ENCODE data around the gene TPRX1.

TPRX1 gene

GRCh38 chr19:47832723-47833122 lies 28.4 kb upstream of the TPRX1 start:
- no peak overlapping the region for H3K4me2 ChIP-seq (ENCODE audit: low read depth, low read length)
- no peaks in the 10 kb centered on the region for H3K9me2 ChIP-seq (replicated peaks; ENCODE audit: insufficient read depth, low read length)
- TF ChIP-seq, protein P1, sequence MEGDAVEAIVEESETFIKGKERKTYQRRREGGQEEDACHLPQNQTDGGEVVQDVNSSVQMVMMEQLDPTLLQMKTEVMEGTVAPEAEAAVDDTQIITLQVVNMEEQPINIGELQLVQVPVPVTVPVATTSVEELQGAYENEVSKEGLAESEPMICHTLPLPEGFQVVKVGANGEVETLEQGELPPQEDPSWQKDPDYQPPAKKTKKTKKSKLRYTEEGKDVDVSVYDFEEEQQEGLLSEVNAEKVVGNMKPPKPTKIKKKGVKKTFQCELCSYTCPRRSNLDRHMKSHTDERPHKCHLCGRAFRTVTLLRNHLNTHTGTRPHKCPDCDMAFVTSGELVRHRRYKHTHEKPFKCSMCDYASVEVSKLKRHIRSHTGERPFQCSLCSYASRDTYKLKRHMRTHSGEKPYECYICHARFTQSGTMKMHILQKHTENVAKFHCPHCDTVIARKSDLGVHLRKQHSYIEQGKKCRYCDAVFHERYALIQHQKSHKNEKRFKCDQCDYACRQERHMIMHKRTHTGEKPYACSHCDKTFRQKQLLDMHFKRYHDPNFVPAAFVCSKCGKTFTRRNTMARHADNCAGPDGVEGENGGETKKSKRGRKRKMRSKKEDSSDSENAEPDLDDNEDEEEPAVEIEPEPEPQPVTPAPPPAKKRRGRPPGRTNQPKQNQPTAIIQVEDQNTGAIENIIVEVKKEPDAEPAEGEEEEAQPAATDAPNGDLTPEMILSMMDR (IDR thresholded peaks at IDR 0.05; ENCODE audit: low read length) = no peak
- TF ChIP-seq EZH2phosphoT487 (IDR thresholded peaks at IDR 0.05; ENCODE audit: low read length) (no peak), EZH2 (optimal IDR thresholded peaks at IDR 0.05; ENCODE audit: low read depth, low read length) (no peak)
- H3K27me3 ChIP-seq (replicated peaks; ENCODE audit: insufficient read depth, low read length) = peaks cover 54% of the 10 kb centered on the region
- no peaks in the 10 kb centered on the region for H3K9me3 ChIP-seq (replicated peaks; ENCODE audit: insufficient read depth, low read length)
- H3K27ac ChIP-seq (ENCODE audit: low read length) = no peak overlapping the region
- no peak overlapping the region for H3K9ac ChIP-seq (ENCODE audit: low read length)
- no peak overlapping the region for H3K4me3 ChIP-seq (ENCODE audit: low read length)
- H3K4me1 ChIP-seq (ENCODE audit: low read length) = no peaks in the 10 kb centered on the region
- no peak overlapping the region for H2AFZ ChIP-seq (ENCODE audit: low read length)
- no peaks in the 10 kb centered on the region for H3K79me2 ChIP-seq (ENCODE audit: low read length)
- no peaks in the 10 kb centered on the region for H3F3A ChIP-seq (ENCODE audit: insufficient read depth, low read length)
- no peak for DNase-seq
- H4K20me1 ChIP-seq (ENCODE audit: insufficient read depth, low read length) = no peaks in the 10 kb centered on the region
- H3K36me3 ChIP-seq (replicated peaks; ENCODE audit: insufficient read depth, low read length) = no peaks in the 10 kb centered on the region

DNA sequence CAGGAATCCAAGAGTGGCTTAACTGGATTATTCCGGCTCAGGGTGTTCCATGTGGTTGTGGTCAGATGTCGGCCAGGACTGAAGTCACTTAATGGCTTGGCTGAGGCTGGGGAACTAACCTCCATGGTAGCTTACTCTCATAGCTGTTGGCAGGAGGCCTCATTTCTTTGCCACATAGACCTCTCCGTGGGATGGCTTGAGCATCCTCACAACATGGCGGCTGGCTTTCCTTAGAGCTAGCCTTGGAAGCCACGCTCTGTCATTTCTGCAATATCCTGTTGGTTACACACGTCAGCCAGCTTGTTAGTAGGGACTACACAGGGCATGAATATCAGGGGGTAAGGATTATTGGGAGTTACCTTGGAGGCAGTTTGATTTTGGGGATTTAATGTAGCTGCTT lies 22.4 kb upstream of the TPRX1 start:
- Histone ChIP-seq H4K20me1 (ENCODE audit: insufficient read depth, low read length) (no peaks in the 10 kb centered on the region), H3K9ac (ENCODE audit: low read length) (no peak overlapping the region), H3K27ac (ENCODE audit: low read length) (no peak overlapping the region), H3K27me3 (replicated peaks; ENCODE audit: insufficient read depth, low read length) (peaks cover 78% of the 10 kb centered on the region), H3K9me2 (replicated peaks; ENCODE audit: insufficient read depth, low read length) (no peaks in the 10 kb centered on the region), H3F3A (ENCODE audit: insufficient read depth, low read length) (no peaks in the 10 kb centered on the region), H2AFZ (ENCODE audit: low read length) (no peak overlapping the region), H3K9me3 (replicated peaks; ENCODE audit: insufficient read depth, low read length) (no peaks in the 10 kb centered on the region), H3K79me2 (ENCODE audit: low read length) (no peaks in the 10 kb centered on the region), H3K4me1 (ENCODE audit: low read length) (no peaks in the 10 kb centered on the region), H3K36me3 (replicated peaks; ENCODE audit: insufficient read depth, low read length) (no peaks in the 10 kb centered on the region), H3K4me3 (ENCODE audit: low read length) (no peak overlapping the region), H3K4me2 (ENCODE audit: low read depth, low read length) (no peak overlapping the region)
- TF ChIP-seq EZH2 (optimal IDR thresholded peaks at IDR 0.05; ENCODE audit: low read depth, low read length) (no peak), EZH2phosphoT487 (IDR thresholded peaks at IDR 0.05; ENCODE audit: low read length) (no peak)
- TF ChIP-seq, protein P1 (IDR thresholded peaks at IDR 0.05; ENCODE audit: low read length) = no peak
- no peak for DNase-seq

DNA sequence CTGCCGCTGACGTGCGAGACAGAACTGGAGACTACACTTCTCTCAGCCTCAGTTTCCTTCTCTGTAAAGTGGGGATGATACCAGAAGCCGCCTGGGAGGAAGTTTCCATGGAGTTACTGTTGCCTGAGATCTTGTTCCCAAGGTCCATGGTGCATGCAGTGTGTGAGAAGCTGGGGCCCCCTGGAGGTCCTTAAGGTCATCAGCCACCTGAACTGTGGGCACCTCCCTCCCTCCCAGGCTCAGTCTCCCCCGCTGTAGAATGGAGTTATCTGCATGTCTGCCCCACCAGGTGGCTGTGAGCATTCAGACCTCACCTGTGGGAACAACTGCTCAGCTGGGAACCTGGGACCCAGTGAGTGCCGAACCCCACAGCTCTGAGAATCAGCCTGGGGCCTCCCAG lies 20.0 kb upstream of the TPRX1 start:
- Histone ChIP-seq H3K4me2 (ENCODE audit: low read depth, low read length) (no peak overlapping the region), H3K79me2 (ENCODE audit: low read length) (no peaks in the 10 kb centered on the region), H3F3A (ENCODE audit: insufficient read depth, low read length) (no peaks in the 10 kb centered on the region), H3K9me2 (replicated peaks; ENCODE audit: insufficient read depth, low read length) (no peaks in the 10 kb centered on the region), H3K36me3 (replicated peaks; ENCODE audit: insufficient read depth, low read length) (no peaks in the 10 kb centered on the region), H3K27ac (ENCODE audit: low read length) (no peak overlapping the region), H2AFZ (ENCODE audit: low read length) (no peak overlapping the region), H3K9ac (ENCODE audit: low read length) (no peak overlapping the region), H3K4me1 (ENCODE audit: low read length) (no peaks in the 10 kb centered on the region), H3K27me3 (replicated peaks; ENCODE audit: insufficient read depth, low read length) (peaks cover 85% of the 10 kb centered on the region), H4K20me1 (ENCODE audit: insufficient read depth, low read length) (no peaks in the 10 kb centered on the region), H3K4me3 (ENCODE audit: low read length) (no peak overlapping the region), H3K9me3 (replicated peaks; ENCODE audit: insufficient read depth, low read length) (no peaks in the 10 kb centered on the region)
- no peak for DNase-seq
- TF ChIP-seq EZH2 (optimal IDR thresholded peaks at IDR 0.05; ENCODE audit: low read depth, low read length) (no peak), EZH2phosphoT487 (IDR thresholded peaks at IDR 0.05; ENCODE audit: low read length) (no peak)
- TF ChIP-seq, protein P1 (IDR thresholded peaks at IDR 0.05; ENCODE audit: low read length) = no peak

Measured in MM.1S (cell line).